Uterus (tissue), 2 donors: ENCODE results near the gene VWDE.

ENCODE experiments used
- POLR2A ChIP-seq, 2 donors: fragments of 450-650 bp; IDR thresholded peaks; one replicate each; pipeline ENCODE4 v1.6.1; 2016; ENCODE audit warnings: antibody characterized with exemption in 2 of 2, mild to moderate bottlenecking in 1 of 2, moderate library complexity in 1 of 2
- TF ChIP-seq, protein P1 (sequence below), 4 experiments: fragments of 200-600 bp in 2 of 4; fragments of 450-650 bp in 2 of 4; sonication (generic) in 2 of 4; IDR thresholded peaks; one replicate each; pipeline ENCODE4 v1.5.1; 2016 to 2019; ENCODE audit warnings: antibody characterized with exemption in 4 of 4, mild to moderate bottlenecking in 2 of 4, moderate library complexity in 1 of 4

DNA sequence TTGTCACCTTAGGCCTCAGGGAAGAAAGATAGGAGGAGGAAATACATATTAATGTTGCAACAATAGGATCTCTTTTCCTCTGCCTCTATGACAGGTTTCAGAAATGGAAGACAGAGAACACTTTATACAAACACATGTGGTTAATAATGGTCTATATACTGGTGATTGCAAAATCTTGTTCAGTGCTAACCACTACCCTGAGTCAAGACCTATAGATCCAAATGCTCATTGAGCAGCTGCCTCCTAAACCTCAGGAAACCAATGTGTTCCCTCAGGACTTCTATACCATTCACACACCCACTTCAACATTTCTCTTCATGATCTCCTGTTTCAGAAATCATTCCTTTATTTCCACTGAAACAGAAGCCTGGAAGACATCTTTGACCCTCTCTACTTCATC lies 32.5 kb upstream of the VWDE start:
- TF ChIP-seq, protein P1, sequence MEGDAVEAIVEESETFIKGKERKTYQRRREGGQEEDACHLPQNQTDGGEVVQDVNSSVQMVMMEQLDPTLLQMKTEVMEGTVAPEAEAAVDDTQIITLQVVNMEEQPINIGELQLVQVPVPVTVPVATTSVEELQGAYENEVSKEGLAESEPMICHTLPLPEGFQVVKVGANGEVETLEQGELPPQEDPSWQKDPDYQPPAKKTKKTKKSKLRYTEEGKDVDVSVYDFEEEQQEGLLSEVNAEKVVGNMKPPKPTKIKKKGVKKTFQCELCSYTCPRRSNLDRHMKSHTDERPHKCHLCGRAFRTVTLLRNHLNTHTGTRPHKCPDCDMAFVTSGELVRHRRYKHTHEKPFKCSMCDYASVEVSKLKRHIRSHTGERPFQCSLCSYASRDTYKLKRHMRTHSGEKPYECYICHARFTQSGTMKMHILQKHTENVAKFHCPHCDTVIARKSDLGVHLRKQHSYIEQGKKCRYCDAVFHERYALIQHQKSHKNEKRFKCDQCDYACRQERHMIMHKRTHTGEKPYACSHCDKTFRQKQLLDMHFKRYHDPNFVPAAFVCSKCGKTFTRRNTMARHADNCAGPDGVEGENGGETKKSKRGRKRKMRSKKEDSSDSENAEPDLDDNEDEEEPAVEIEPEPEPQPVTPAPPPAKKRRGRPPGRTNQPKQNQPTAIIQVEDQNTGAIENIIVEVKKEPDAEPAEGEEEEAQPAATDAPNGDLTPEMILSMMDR (IDR thresholded peaks at IDR 0.05), result no peak
- TF ChIP-seq POLR2A (IDR thresholded peaks at IDR 0.05), result no peak
